ENCODE results near the gene RPRD1B.

RPRD1B gene

DNA sequence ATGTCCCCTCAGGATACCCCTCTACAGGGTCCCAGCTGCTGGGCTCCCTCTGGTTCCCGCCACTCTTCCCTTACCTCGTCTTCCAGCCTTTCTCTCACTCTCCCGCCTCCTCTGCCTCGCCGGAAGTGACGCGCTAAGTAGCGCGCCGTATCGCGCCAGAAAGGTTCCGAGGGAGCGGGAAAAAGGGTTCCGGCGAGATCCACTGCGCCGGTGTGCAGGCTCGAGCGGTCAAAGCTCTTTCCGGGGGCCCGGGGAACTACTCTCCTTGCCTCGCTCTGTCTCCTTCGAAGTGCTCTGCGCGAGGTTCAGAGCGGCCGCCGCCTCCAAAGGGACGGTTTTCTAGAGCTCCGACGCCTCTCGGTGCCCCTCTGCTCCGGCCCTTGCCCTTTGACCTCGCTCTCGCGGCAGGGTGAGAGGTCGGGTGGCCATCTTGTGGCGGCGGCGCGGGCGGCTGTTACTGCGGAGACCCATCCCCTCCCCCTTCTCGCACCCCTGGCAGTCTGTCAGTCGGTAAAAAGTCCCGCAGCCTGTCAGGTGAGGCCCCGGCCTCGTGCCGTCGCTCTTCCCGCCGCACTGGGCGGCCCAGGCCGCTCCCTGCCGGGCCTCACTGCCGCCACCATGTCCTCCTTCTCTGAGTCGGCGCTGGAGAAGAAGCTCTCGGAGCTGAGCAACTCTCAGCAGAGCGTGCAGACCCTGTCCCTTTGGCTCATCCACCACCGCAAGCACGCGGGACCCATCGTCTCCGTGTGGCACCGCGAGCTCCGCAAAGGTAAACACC is at the start of gene RPRD1B, which contains the start of gene TTI1:
Gene RPRD1B (plus strand): TSS at position 417 of the 778 bp plus-strand sequence. CDS start 202 bp downstream, at position 619.
Gene TTI1 (minus strand): TSS at position 127 of the 778 bp plus-strand sequence. CDS start 19,640 bp downstream, outside the sequence.
- peak; percentile 96 for DNase-seq

DNA sequence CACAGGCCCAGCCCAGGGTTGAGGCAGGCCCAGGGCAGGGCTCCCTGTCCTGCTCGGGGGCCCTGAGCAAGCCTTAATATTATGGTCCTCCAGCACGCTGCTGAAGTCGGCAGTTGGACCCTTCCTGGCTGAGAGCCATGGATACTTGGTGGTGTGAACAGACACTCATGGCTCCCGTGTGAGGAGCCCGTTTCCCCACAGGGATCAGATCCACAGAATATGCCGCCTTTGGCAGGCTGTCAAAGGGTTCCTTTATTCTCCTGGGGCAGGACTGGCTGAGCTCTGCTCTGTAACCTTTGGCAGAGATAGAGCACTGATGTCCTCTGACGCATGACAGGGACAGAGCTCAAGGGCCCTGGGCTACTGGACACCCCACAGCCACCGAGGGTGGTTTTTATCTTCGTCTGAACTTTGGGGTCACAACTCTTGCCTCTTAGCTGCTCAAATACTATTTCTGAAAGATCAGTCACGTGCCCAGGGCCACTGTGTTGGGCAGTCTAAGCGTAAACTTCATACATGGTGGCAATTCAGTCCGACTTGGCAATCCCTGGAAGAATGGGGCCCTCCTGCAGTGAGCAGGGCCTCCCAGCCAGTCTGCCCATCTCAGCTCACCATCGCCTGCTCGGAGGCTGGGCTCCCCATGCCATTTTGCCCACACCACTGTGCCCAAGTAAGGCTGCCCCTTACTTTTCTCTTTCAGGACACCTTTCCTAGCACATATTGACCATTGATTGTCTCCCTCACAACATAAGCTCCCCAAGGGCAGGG is 49.3 kb upstream of the RPRD1B start:
- DNase-seq, result no peak

DNA sequence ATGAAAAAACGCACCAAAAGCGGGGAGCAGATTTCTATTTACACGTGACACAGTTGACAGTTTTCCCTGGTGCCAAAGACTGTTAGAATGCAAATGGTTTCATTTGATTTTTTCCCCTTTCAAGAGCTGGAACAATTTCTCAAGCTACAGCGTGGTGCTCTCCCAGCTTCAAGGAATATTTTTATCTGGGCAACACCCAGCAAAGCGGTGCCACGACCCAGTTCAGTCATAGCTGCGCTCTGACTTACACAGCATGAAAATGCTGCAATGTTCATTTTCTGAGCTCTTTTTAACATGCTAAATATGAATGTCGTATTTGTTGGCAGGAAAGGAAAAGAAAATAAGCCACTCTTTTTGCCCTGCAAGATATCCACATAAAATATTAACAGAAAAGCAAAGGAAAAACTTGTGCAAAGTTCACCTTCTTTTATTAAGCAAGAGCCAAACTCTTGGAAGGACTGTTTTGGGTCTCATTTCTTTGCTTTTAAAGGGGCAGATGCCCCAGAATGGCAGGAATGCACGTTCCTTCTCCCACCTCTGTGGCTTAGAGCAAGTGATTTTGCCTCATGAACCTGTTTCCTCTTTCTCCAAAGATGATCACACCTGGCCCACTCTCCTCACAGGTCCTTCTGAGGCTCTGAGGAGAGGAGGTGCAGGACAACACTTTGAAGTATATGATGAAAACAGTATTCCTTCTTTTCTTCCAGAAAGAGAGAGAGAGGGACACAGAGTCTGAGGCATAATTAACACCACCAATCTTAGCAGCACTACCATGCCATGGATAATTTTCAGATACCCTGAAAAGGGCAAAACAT is 47.3 kb upstream of the RPRD1B start:
- DNase-seq, result no peak

DNA sequence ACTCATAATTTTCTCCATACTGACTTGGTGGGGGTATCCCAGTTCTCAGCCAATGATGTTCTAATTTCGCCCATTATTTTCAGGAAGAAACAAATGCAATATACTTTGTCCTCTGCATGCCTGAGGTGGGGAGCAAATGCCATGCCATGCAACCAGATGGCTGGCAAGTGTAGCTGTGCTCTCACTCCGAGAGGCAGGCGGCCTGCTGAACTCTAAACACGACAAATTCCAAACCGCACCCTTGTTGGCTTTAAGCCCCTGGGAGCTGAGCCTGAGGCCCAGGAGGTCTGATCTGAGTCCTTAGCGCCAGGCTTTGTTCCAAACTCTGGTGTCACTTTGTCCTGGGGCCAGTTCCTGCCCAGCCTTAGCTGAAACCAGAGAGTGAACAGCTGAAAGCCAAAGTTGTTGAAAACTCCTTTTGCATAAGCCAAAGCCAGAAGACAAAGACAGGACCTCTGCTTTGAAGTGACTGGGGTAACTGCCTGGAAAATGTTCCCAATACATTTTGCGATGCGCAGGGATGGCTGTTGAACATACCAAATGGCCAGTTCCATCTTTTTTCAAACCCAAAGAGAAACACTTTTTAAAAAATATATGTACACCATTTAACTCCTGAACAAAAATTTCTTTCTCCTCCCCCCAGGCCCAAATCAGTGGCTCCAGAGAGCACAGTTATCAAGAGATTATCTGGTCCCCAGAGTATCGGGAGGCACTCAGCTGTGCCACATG is 46.5 kb upstream of the RPRD1B start:
- no peak for DNase-seq

DNA sequence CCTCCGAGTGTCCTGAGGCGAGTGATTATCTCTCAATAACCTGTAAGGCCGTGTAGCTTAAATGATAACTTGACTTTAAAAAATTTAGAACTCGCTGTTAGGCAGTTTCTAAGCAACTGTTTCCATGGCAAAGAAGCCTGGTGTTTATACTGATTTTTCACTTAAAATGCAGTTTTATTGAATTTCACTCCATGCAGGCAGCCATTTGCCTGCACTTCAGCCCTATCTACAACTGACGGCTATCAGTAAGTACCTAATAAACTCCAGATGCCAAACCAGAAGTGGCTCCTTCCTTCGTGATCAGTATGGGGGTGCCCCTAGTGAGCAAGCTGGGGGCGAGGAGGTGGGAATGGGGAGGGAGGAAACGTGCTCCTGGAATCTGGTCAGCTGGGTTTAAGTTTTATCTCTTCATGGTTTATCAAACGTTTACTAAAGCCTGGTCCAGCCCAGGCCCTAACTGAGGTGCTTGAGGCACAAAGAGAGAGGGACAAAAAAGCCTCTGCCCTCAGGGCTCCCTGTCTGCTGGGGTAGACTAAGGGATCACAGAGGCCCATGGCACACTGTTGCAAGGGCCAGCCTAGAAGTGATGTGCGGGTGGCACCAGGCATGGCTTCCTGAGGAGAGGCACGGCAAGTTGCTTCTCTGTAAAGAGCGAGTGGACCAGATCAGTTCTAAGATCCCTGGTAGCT is 45.8 kb upstream of the RPRD1B start:
- DNase-seq, result peak; percentile 42

DNA sequence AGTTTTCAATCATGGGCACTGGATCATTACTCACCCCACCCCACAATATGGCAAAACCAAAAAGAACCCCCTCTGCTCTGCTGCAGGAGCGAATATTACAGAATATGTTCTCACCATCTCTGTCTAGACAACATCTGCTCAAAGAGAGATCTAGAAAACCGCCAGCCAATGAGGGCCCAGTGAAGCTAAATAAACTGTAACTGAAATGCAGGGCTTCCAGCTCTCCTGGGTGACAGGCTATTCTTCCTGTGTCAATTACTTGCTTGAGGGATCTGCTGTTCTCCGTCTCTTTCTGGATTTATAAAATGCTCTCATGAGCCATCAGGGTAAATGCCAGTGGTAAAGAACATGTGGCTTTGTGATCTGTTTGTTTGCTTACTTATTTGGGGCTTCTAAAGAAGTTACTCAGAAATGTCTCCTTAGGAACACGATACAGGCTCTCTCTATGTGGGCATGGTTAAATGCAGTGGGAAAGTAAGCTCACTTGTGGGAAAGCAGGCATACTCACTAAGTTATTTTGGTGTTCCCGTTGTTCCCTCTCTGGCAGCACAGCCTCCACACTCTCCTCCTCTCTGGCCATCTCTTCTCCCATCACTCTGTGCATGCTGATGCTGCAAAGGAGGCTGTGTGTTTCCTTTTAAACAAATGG is 45.1 kb upstream of the RPRD1B start:
- no peak for DNase-seq

GRCh38 chr20:37989601-37990295 is 43.8 kb upstream of the RPRD1B start:
- DNase-seq, result no peak

- DNase-seq, result peak; percentile 89
These were observed 42.9 kb upstream of the RPRD1B start for GRCh38 chr20:37990571-37991151.

- no peak for DNase-seq
These were observed 42.2 kb upstream of the RPRD1B start for GRCh38 chr20:37991157-37991866.

- no peak for DNase-seq
These were observed 41.6 kb upstream of the RPRD1B start for GRCh38 chr20:37991908-37992307.

GRCh38 chr20:37992802-37993409 is 40.6 kb upstream of the RPRD1B start:
- peak; percentile 67 for DNase-seq

DNA sequence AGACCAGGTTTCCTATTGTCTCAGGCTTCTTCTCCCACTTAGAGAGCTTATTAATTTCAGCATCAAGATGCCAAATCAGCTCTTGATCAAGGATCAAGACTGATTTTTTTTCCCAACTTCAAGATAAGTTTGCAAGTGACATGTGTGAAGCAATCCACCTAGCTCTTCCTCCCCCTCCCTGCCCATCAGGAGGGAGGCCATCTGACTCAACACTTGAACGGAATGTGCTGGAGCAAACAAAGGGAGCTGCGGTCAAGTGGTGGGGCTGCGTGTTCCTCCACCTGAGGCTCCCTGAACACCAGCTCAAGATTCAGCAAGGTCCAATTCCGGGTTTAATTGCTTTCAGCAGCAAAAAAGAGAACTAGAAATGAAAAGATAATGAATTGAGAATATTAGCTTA is 39.0 kb upstream of the RPRD1B start:
- DNase-seq, result no peak

GRCh38 chr20:37995856-37996605 is 37.5 kb upstream of the RPRD1B start:
- DNase-seq, result no peak

- DNase-seq, result no peak
These were observed 36.0 kb upstream of the RPRD1B start for GRCh38 chr20:37997516-37997915.

DNA sequence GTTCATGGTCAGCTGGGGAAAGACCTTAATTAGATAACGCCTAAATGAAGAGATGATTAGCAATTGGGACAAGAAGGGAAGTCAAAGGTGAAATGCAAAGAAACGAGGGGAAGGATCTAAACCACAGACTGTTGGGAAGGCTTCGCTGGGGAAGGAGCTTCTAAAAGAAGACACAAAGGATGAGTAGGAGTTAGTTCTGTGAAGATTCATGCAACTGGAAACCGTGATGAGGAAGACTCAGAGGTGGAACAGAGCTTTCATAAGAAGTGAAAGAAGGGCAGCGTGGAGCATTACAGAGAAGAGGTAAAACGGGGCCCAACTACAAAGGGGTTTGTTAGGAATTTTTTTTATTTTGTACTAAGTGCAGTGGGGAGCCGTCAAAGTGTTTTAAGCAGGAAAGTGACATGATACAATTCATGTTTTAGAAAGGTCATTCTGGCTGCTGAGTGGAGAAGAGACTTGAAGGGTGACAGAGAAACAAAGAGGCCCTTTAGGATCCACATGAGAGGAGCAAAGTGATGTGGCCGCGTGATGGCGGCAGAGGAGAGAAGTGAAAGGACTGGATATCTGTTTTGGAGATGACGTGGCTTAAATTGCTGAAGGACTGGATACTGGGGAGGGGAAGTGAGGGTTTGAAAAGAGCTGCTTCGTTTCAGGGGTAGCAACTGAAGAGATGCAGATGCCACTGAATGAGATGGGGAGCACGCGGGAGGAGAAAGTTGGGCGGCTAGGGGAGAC is 33.9 kb upstream of the RPRD1B start:
- no peak for DNase-seq

GRCh38 chr20:38000293-38000692 is 33.3 kb upstream of the RPRD1B start:
- no peak for DNase-seq

DNA sequence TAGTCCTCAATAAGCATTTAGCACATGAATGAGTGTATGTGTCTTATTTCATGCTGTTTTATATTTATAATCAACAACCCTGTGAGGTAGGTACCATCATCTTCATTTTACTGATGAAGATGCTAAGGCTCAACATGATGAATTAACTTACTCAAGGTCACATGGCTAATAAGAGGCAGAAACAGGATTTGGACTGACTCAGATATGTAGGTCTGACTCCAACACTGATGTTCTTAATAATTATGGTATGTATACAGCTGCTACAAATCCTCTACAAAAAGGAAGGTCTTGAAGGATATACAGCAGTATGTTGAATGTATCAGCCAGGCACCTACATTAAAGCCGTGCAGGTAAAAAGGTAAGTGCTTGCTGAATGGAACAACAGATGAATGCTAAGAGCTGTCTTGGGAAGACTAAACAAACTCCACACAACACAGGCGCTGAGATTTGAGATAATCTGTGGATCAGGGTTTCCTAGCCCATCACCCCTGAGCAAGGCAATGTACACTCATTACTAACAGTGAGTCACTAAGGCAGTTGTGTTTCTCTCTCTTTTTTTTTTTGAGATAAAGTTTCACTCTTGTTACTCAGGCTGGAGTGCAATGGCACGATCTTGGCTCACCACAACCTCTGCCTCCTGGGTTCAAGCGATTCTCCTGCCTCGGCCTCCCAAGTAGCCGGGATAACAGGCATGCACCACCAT is 32.2 kb upstream of the RPRD1B start:
- DNase-seq, result no peak

Data from hematopoietic multipotent progenitor cell treated with erythropoietin and hydrocortisone succinate and interleukin-3 and kit ligand, for 4 days (in vitro differentiated cells).